Naive thymus-derived CD8-positive, alpha-beta T cell (primary cell): ENCODE measurements around the gene CDH23. TPM values are rescaled to one million over a fixed set of nuclear protein-coding genes. Genes with fewer than 3 reads are reported as not detected.

Source experiments
- ATAC-seq, 2 donors: fragments of 150-1000 bp; cut with Tn5 transposase in 1 of 2; sonication (Bioruptor Pico), chemical (Tn5 transposase) in 1 of 2; 1 replicate in 1 of 2; 2 replicates in 1 of 2; pipeline ENCODE4 v1.10.0; 2021; ENCODE audit warnings: mild to moderate bottlenecking in 2 of 2, moderate library complexity in 2 of 2
- POLR2A ChIA-PET: fragments of 350-600 bp; sonication (Branson Sonifier 250); formaldehyde crosslinking; loops from one replicate; lab custom pipeline; 2021; ENCODE audit warnings: antibody characterized with exemption; lab: Charles Lee
- DNase-seq, 10 donors: peaks; one replicate each; pipeline versions ENCODE4 v3.0.0 to v3.0.0-alpha.2; 2020 to 2022
- H3K27ac Mint-ChIP-seq, 10 donors: one replicate each; pipeline ENCODE4 v1.8.0; 2020 to 2022; ENCODE audit warnings: mild to moderate bottlenecking in 10 of 10, mixed read lengths in 10 of 10, moderate library complexity in 4 of 10, inconsistent platforms in 1 of 10
- H3K27me3 Mint-ChIP-seq, 5 donors: one replicate each; pipeline ENCODE4 v1.8.0; 2021 to 2022; ENCODE audit warnings: mixed read lengths in 5 of 5
- H3K36me3 Mint-ChIP-seq, 3 donors: one replicate each; pipeline ENCODE4 v1.8.0; 2020 to 2022; ENCODE audit warnings: mixed read lengths in 3 of 3, mild to moderate bottlenecking in 2 of 3, inconsistent platforms in 1 of 3
- H3K4me1 Mint-ChIP-seq, 4 donors: one replicate each; pipeline ENCODE4 v1.8.0; 2021 to 2022; ENCODE audit warnings: mixed read lengths in 4 of 4
- H3K4me3 Mint-ChIP-seq, 10 donors: one replicate each; pipeline ENCODE4 v1.8.0; 2020 to 2022; ENCODE audit warnings: mild to moderate bottlenecking in 10 of 10, mixed read lengths in 10 of 10, moderate library complexity in 6 of 10, inconsistent platforms in 1 of 10
- H3K9me3 Mint-ChIP-seq, 9 donors: one replicate each; pipeline ENCODE4 v1.8.0; 2020 to 2022; ENCODE audit warnings: mixed read lengths in 9 of 9, mild to moderate bottlenecking in 3 of 9, inconsistent platforms in 1 of 9, moderate library complexity in 1 of 9
- polyA plus RNA-seq, 3 donors: library from polyadenylated mRNA; unstranded; fragments of 300-500 nt; fragmentation: Illumina TruSeq; gene quantifications; one replicate each; pipeline ENCODE4 v1.2.3, GENCODE V29; 2021
- total RNA-seq, 8 experiments: library from RNA in 2 of 8; stranded (reverse) in 2 of 8; gene quantifications; one replicate each; pipeline ENCODE4 v1.2.3 and lab custom pipeline; 2021 to 2026

The CDH23 gene
- total and polyA plus RNA-seq, 5 experiments from 2014 or later, result 0.82 to 10.2 (median 3.8) TPM

GRCh38 chr10:71754562-71754961, 357.8 kb downstream of the CDH23 start:
- Mint-ChIP-seq H3K4me1 (peaks cover 47 to 97% (median 93%) of the 10 kb centered on the region in 4 donors), H3K4me3 (peak overlapping the region in 9 of 10 donors; percentile 41 to 82 (median 56)), H3K36me3 (peaks cover 0 to 53% (median 24%) of the 10 kb centered on the region in 3 donors), H3K27ac (peak overlapping the region; percentile 91 to 99 (median 97)), H3K27me3 (no peaks in the 10 kb centered on the region), H3K9me3 (no peaks in the 10 kb centered on the region)
- POLR2A ChIA-PET, result interaction anchor here (3.4 to 41.4 kb wide), 3 partner anchors 12 to 41 kb away, joined by 17 to 1679 read pairs (median 1679); partner anchors contain the start of genes C10orf105 and VSIR
- ATAC-seq (no peak), DNase-seq (no peak)

GRCh38 chr10:71755179-71755879, 358.6 kb downstream of the CDH23 start:
- Mint-ChIP-seq H3K27ac (peak overlapping the region; percentile 91 to 99 (median 97)), H3K9me3 (no peaks in the 10 kb centered on the region), H3K4me1 (peaks cover 43 to 91% (median 89%) of the 10 kb centered on the region in 4 donors), H3K27me3 (no peaks in the 10 kb centered on the region), H3K36me3 (peaks cover 0 to 54% (median 23%) of the 10 kb centered on the region in 3 donors), H3K4me3 (peak overlapping the region in 9 of 10 donors; percentile 17 to 82 (median 51))
- no peak for DNase-seq
- no peak for ATAC-seq
- POLR2A ChIA-PET, result interaction anchor here (3.4 to 41.4 kb wide), 4 partner anchors 11 to 42 kb away, joined by 17 to 1679 read pairs (median 856); partner anchors contain the start of genes C10orf105 and VSIR

- H3K9me3 Mint-ChIP-seq, result no peaks in the 10 kb centered on the region
- peaks cover 48 to 94% (median 90%) of the 10 kb centered on the region in 4 donors for H3K4me1 Mint-ChIP-seq
- DNase-seq, result peak in 7 of 10 donors; percentile 30 to 87 (median 65)
- peak overlapping the region; percentile 90 to 99 (median 97) for H3K27ac Mint-ChIP-seq
- peaks cover 0 to 58% (median 19%) of the 10 kb centered on the region in 3 donors for H3K36me3 Mint-ChIP-seq
- POLR2A ChIA-PET, result interaction anchor here (1.2 to 41.4 kb wide), 6 partner anchors 10 to 60 kb away, joined by 4 to 1679 read pairs (median 24); partner anchors contain the start of genes C10orf105 and VSIR
- no peaks in the 10 kb centered on the region for H3K27me3 Mint-ChIP-seq
- peak; percentile 72 to 91 for ATAC-seq
- peak overlapping the region; percentile 61 to 86 (median 80) for H3K4me3 Mint-ChIP-seq
Measured at GRCh38 chr10:71756311-71757191, 359.8 kb downstream of the CDH23 start.

GRCh38 chr10:71757399-71757922, 360.7 kb downstream of the CDH23 start:
- POLR2A ChIA-PET, result interaction anchor here (0.8 to 41.4 kb wide), 7 partner anchors 9 to 63 kb away, joined by 3 to 1679 read pairs (median 13); partner anchors contain the start of genes C10orf105 and VSIR
- DNase-seq, result peak in 6 of 10 donors; percentile 33 to 51 (median 45)
- H3K4me3 Mint-ChIP-seq, result peak overlapping the region; percentile 61 to 86 (median 80)
- peaks cover 0 to 59% (median 14%) of the 10 kb centered on the region in 3 donors for H3K36me3 Mint-ChIP-seq
- H3K27me3 Mint-ChIP-seq, result no peaks in the 10 kb centered on the region
- H3K27ac Mint-ChIP-seq, result peak overlapping the region; percentile 90 to 99 (median 97)
- peaks cover 44 to 94% (median 89%) of the 10 kb centered on the region in 4 donors for H3K4me1 Mint-ChIP-seq
- peak; percentile 31 for ATAC-seq
- no peaks in the 10 kb centered on the region for H3K9me3 Mint-ChIP-seq

- ATAC-seq (peak in 1 of 2 donors; percentile 13), DNase-seq (no peak)
- no peaks in the 10 kb centered on the region for H3K9me3 Mint-ChIP-seq
- peak overlapping the region; percentile 86 to 98 (median 91) for H3K27ac Mint-ChIP-seq
- H3K4me1 Mint-ChIP-seq, result peaks cover 47 to 95% (median 89%) of the 10 kb centered on the region in 4 donors
- no peaks in the 10 kb centered on the region for H3K27me3 Mint-ChIP-seq
- peaks cover 0 to 70% (median 14%) of the 10 kb centered on the region in 3 donors for H3K36me3 Mint-ChIP-seq
- POLR2A ChIA-PET, result interaction anchor here (1.0 to 25.4 kb wide), 3 partner anchors 9 to 22 kb away, joined by 4 to 1679 read pairs (median 5); partner anchors contain the start of genes C10orf105 and VSIR
- peak overlapping the region in 9 of 10 donors; percentile 43 to 84 (median 64) for H3K4me3 Mint-ChIP-seq
Measured at GRCh38 chr10:71761105-71761511, 364.4 kb downstream of the CDH23 start.

GRCh38 chr10:71761541-71762113, 364.9 kb downstream of the CDH23 start:
- no peak for ATAC-seq

GRCh38 chr10:71762324-71762723, 365.6 kb downstream of the CDH23 start:
- POLR2A ChIA-PET, result interaction anchor here (1.1 to 25.4 kb wide), 4 partner anchors 8 to 49 kb away, joined by 3 to 1679 read pairs (median 20); partner anchors contain the start of genes C10orf105 and VSIR
- ATAC-seq (no peak), DNase-seq (no peak)
- H3K27me3 Mint-ChIP-seq, result no peaks in the 10 kb centered on the region
- peak overlapping the region; percentile 69 to 98 (median 91) for H3K27ac Mint-ChIP-seq
- H3K36me3 Mint-ChIP-seq, result peaks cover 0 to 80% (median 17%) of the 10 kb centered on the region in 3 donors
- peaks cover 45 to 95% (median 89%) of the 10 kb centered on the region in 4 donors for H3K4me1 Mint-ChIP-seq
- peak overlapping the region in 7 of 10 donors; percentile 3 to 84 (median 56) for H3K4me3 Mint-ChIP-seq
- no peaks in the 10 kb centered on the region for H3K9me3 Mint-ChIP-seq

More at GRCh38 chr10:71761541-71762113, 364.9 kb downstream of the CDH23 start:
- peaks cover 46 to 95% (median 89%) of the 10 kb centered on the region in 4 donors for H3K4me1 Mint-ChIP-seq
- H3K36me3 Mint-ChIP-seq, result peaks cover 0 to 74% (median 14%) of the 10 kb centered on the region in 3 donors
- no peaks in the 10 kb centered on the region for H3K9me3 Mint-ChIP-seq
- H3K27me3 Mint-ChIP-seq, result no peaks in the 10 kb centered on the region
- H3K4me3 Mint-ChIP-seq, result peak overlapping the region in 8 of 10 donors; percentile 43 to 84 (median 59)
- H3K27ac Mint-ChIP-seq, result peak overlapping the region; percentile 86 to 98 (median 91)
- POLR2A ChIA-PET, result interaction anchor here (1.0 to 25.4 kb wide), 4 partner anchors 9 to 22 kb away, joined by 4 to 1679 read pairs (median 20); partner anchors contain the start of genes C10orf105 and VSIR
- no peak for DNase-seq

- DNase-seq, result no peak
- no peak for ATAC-seq
- H3K4me3 Mint-ChIP-seq, result peak overlapping the region; percentile 29 to 88 (median 59)
- H3K36me3 Mint-ChIP-seq, result peaks cover 0 to 85% (median 17%) of the 10 kb centered on the region in 3 donors
- peaks cover 43 to 95% (median 89%) of the 10 kb centered on the region in 4 donors for H3K4me1 Mint-ChIP-seq
- POLR2A ChIA-PET, result interaction anchor here (0.8 to 25.4 kb wide), 6 partner anchors 10 to 62 kb away, joined by 3 to 1679 read pairs (median 19); partner anchors contain the start of genes C10orf105 and VSIR
- H3K27me3 Mint-ChIP-seq, result no peaks in the 10 kb centered on the region
- H3K27ac Mint-ChIP-seq, result peak overlapping the region; percentile 88 to 98 (median 92)
- no peaks in the 10 kb centered on the region for H3K9me3 Mint-ChIP-seq
Measured at GRCh38 chr10:71763352-71764127, 366.8 kb downstream of the CDH23 start.

GRCh38 chr10:71765176-71765904, 368.6 kb downstream of the CDH23 start:
- ATAC-seq, result no peak
- H3K4me1 Mint-ChIP-seq, result peaks cover 49 to 95% (median 94%) of the 10 kb centered on the region in 4 donors
- H3K27me3 Mint-ChIP-seq, result no peaks in the 10 kb centered on the region
- peak overlapping the region; percentile 88 to 98 (median 93) for H3K27ac Mint-ChIP-seq
- no peak for DNase-seq
- peaks cover 0 to 81% (median 17%) of the 10 kb centered on the region in 3 donors for H3K36me3 Mint-ChIP-seq
- peak overlapping the region; percentile 24 to 88 (median 71) for H3K4me3 Mint-ChIP-seq
- no peaks in the 10 kb centered on the region for H3K9me3 Mint-ChIP-seq
- POLR2A ChIA-PET, result interaction anchor here (0.6 to 25.4 kb wide), 5 partner anchors 8 to 895 kb away, joined by 3 to 1679 read pairs (median 35); partner anchors contain the start of genes C10orf105 and VSIR
